SKM-1 (cell line): ENCODE measurements around the gene ABLIM2.

ENCODE experiments used
- DNase-seq: peaks from one replicate; lab custom pipeline; 2025; ENCODE audit not compliant: unreplicated experiment; lab: John Stamatoyannopoulos, UW

Gene ABLIM2

GRCh38 chr4:8123389-8123788, 35.2 kb downstream of the ABLIM2 start:
- DNase-seq = no peak

DNA sequence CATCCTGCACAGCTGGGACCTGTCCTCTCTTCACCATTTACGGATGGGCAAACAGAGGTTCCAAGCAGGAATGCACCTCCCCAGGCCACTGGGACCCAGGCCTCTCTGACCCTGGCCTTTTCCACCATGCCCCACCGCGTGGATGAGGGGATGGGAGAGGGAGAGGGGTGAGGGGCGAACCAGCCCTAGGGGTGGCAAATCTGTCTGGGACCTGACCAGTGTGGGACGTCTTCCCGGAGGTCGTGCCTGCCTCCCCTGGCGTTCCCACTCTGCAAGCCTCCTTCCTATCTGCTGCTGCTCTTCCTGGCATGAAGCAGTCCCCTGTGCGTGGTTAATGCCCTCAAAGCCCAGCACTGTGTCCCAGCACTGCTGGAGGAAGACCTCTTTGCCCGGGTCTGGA, 35.9 kb downstream of the ABLIM2 start:
- no peak for DNase-seq

- DNase-seq = no peak
These were observed 37.2 kb downstream of the ABLIM2 start for GRCh38 chr4:8121292-8122015.

DNA sequence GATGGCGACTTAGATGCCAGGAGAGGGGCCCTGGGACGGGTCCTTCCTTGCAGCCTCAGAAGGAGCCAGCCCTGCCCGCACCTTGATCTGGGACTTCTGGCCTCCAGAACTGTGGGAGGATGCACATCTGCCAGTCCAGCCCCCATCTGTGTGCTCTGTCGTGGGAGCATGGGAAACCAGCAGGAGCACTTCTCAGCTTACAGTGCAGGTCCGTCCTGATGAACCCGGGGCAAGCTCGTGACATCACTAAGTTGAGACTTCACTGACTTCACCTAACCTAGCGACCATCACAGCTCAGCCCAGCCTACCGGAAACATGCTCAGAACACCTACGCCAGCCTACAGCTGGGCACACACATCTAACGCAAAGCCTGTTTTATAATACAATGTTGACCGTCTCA, 38.1 kb downstream of the ABLIM2 start:
- DNase-seq = no peak

- DNase-seq = no peak
These were observed 38.7 kb downstream of the ABLIM2 start for GRCh38 chr4:8119877-8120276.

GRCh38 chr4:8118531-8118930, 40.1 kb downstream of the ABLIM2 start:
- DNase-seq = no peak

DNA sequence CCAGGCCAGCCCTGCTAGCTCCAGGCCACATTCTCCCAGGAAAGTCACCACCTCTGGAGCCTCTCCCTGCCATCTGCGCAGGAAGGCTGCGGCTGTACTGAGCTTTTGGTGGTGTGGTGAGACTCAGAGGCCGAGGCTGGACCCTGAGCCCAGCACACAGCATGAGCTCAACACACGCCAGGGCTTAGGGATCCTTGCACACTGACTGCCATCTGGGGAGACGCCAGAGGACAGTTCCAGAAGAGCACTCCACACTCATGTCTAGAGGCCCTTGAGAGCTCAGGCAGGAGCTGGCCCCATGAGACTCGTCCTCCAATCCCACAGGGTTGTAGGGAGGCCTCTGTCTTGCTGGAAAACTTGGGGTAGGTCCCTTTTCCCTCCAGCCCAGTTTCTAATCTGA, 40.6 kb downstream of the ABLIM2 start:
- no peak for DNase-seq

DNA sequence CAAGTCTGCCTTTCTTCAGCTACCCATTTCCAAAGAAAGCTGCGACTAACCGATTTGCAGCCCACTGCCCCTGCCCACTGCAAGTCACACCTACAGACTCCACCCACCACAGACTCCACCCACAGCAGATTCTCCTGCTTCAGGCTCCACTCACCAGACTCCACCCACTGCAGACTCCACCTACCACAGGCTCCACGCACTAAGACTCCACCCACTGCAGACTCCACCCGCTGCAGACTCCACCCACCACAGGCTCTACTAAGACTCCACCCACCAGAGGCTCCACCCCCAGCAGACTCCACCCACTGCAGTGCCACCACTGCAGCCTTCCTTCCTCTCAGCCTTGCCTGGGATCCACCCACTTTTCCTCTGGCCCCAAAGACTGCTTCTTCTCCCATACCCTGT, 41.3 kb downstream of the ABLIM2 start:
- DNase-seq = peak; percentile 51

- no peak for DNase-seq
These were observed 42.7 kb downstream of the ABLIM2 start for GRCh38 chr4:8115916-8116315.

GRCh38 chr4:8115203-8115520, 43.5 kb downstream of the ABLIM2 start:
- DNase-seq = no peak

DNA sequence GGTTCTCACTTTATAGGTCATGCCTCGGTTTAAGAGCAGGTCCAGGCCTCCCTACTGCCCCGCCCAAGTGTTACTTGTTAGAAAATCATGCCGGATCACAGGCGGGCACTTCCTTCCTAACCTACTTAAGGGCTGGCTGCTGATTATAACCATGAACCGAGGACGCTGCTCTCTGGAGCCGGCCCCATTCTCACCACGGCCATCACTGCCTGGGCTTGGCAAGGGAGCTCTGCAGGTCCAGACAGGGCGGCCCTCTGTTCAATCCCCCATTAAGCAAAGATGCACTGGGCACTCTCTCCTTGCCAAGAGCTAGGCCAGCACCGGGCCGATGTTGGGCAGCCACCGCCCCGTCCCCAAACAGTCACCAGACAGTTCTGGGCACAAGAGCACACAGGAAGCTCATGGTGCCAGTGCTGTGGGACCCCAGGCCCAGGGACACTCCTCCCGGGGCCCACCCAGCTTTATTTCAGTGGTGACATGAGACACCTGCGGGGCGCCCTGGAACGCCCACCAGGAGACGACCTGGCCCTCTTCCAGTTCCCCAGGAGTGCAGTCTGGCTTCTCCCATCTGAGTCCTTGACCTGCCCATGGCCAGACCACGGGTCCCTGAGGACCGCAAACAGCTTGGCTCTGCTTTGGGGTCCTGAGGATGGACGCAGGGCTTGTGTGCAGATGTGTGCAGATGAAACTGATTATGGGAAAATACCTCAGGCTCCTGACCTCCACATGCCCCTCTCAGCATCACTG, 44.0 kb downstream of the ABLIM2 start:
- DNase-seq = no peak

DNA sequence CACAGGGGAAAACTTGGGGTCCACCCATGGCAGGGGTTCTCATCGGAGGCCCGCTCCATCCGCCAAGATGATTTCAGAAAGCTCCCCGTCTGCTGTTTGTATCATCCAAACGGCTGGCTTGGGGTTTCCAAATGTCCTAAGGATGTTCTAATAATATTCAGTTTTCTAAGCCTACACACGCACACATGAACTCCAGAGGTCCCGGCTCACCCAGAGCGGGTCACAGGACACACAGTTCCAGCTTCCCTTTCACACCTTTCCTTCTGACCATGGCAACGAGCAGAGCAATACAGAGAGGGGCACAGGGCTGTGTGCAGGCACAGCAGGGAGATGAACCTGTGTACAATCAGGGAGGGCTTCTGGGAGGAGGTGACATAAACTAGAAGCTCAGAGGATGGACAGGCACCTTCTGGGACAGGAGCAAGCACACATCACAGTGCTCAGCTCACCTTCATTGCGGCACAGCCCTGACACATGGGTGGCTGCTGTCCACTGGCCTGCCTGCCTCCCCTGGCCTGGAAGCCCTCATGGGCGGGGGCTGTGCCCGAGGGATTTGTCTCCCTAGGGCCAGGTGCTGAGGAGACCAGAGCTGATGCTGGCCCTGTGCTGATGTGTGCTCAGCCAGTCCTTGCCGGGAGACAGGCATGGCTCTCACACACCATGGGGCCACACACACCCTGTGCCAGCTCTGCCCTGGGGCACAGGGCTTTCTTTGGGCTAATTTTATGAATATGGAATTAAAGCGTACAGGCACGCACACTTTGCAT, 44.8 kb downstream of the ABLIM2 start:
- no peak for DNase-seq

DNA sequence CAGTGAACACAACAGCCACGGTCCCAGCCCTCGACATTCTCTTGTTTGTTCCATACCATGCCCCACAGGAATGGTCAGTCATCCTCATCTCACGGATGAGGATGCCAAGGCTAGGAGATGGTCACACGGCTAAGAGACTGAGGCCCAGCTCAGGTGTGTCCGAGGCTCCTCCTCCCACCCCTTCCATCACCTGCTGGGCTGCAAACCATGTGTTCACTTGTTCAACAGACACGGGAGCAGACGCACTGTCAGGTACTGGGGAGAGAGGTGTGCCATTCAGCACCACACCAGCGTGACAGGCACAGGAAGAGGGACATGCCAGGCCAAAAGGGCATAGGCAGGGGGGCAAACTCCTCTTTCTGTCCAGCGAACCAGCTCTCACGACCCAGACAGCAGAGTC, 45.9 kb downstream of the ABLIM2 start:
- no peak for DNase-seq

DNA sequence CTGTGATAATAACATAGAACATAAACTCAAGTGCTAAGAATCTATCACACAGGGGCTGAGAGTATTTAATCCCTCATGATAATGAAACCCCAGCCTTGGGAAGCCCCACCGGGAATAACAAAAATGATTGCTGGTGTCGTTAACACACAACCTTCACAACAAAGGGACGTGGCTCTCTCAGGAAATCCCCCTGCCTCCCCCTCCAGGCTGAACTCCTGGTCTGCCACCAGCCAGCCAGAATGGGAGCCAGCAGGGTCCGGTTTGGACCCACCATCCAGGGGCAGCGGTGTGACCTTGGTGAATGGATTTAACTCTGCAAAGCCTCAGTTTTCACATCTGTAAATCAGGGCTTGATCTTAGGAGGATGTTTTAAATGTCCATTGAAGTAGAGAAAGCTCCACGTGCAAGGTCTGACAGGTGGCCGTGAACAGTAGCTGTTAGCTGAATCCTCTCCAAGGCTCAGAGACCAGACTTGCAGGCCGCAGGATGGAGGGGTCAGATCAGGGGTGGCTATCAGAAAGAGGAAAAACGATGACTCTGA, 46.5 kb downstream of the ABLIM2 start:
- no peak for DNase-seq

GRCh38 chr4:8110071-8110986, 48.3 kb downstream of the ABLIM2 start:
- DNase-seq = no peak

DNA sequence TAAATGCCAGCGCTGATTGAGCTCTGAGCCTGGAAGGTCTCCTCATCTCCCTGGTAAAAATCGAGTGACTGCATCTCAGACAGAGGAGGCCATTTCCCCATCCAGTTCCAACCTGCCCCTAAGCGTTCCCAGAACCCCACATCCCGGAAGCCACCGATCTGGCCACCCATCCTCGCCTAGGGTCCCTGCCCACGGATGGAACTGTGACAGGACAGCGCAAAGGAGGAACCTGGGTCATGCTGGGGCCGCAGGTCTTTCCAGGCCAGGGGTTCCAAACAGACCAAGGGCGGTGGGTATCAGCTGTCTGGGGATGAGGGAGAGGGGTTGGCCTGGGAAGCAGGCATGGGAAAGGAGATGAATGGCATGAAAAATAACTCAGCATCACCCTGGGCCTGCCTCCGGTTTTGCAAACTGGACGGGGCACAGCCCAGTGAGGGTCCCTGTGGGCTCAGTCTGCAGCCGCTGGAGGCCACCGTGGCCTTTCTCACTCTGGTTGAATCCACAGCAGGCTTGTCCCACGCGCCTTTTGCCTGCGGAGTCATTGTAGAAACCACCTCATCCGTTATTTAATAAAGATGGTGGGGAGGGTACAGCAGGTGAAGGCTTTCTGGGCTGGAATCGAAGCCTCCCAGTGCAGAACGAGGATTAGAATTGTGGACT, 49.1 kb downstream of the ABLIM2 start:
- no peak for DNase-seq

DNA sequence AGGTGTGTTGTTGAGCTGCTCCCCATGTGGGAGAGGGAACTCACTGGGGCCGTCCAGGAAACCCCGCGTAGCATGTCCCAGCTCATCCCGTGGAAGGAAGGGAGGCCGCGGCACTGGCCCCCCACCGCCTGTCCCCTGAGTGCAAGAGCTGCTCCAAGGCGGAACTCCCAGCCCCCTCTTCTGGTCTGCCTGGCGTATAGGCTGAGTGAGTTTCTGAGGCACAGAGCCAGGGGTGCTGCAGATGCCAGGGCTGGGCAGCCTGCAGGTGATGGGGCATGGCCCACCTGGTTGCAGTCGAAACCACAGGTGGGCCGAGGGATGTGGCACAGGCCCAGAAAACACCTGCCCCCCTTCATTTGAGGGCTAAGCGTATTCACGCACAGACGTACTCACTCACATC, 49.6 kb downstream of the ABLIM2 start:
- DNase-seq = no peak

DNA sequence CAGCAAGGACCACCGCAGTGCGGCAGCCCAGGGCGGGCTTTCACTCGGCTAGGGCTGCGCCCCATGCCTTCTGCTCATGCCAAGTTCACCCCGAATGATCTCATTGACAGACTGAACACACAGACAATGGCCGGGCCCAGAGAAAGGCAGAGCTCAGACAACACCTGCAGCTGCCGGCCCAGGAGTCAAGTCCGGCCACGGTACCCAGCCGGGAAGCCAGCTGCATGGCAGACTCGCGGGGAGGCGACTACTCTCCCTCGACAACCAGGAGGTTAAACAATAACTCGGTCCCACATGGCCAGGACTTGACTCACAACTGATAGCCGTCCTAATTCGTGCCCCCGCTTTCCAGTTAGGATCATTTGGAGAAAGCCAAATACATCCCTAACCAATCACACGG, 50.4 kb downstream of the ABLIM2 start:
- no peak for DNase-seq

GRCh38 chr4:8107146-8107657, 51.4 kb downstream of the ABLIM2 start:
- DNase-seq = no peak

- no peak for DNase-seq
These were observed 52.1 kb downstream of the ABLIM2 start for GRCh38 chr4:8106451-8107025.
